Activated CD4-positive, alpha-beta T cell treated with anti-CD3 and anti-CD28 coated beads for 36 hours (primary cell): ENCODE measurements around the gene NLGN1. TPM values are rescaled to one million over a fixed set of nuclear protein-coding genes. Genes with fewer than 3 reads are reported as not detected.

Experiments
- ATAC-seq: fragments of 200-7000 bp; cut with Tn5 transposase; one replicate; pipeline ENCODE4 v1.10.0; 2021; ENCODE audit warnings: mild to moderate bottlenecking, moderate library complexity
- CTCF ChIA-PET: fragments of 350-600 bp; sonication (Branson Sonifier 250); formaldehyde crosslinking; loops from one replicate; lab custom pipeline; 2021; ENCODE audit warnings: antibody characterized with exemption; lab: Charles Lee
- POLR2A ChIA-PET: fragments of 350-600 bp; sonication (Branson Sonifier 250); formaldehyde crosslinking; loops from one replicate; lab custom pipeline; 2021; ENCODE audit warnings: antibody characterized with exemption, inconsistent platforms; lab: Charles Lee
- DNase-seq: peaks from one replicate; pipeline ENCODE4 v3.0.0-alpha.2; 2020
- H3K27ac Mint-ChIP-seq: one replicate; pipeline ENCODE4 v1.8.0; 2021; ENCODE audit warnings: mixed read lengths
- H3K27me3 Mint-ChIP-seq: one replicate; pipeline ENCODE4 v1.8.0; 2021; ENCODE audit warnings: mixed read lengths
- H3K36me3 Mint-ChIP-seq: one replicate; pipeline ENCODE4 v1.8.0; 2021; ENCODE audit warnings: low read depth, mixed read lengths
- H3K4me1 Mint-ChIP-seq: one replicate; pipeline ENCODE4 v1.8.0; 2021; ENCODE audit warnings: mixed read lengths
- H3K4me3 Mint-ChIP-seq: one replicate; pipeline ENCODE4 v1.8.0; 2021; ENCODE audit warnings: mild to moderate bottlenecking, moderate library complexity, mixed read lengths
- H3K9me3 Mint-ChIP-seq: one replicate; pipeline ENCODE4 v1.8.0; 2021; ENCODE audit warnings: low read depth, mixed read lengths
- intact Hi-C, 2 experiments: fragments of 100-400 bp; cut with DNase I in 1 of 2; cut with micrococcal nuclease in 1 of 2; formaldehyde crosslinking; loops; one replicate each; pipeline versions ENCODE4 v1.14.2 to v1.15.1; 2022 to 2024; cut with DNase I, micrococcal nuclease
- total RNA-seq, 2 experiments: library from RNA; stranded (reverse); gene quantifications; one replicate each; pipeline ENCODE4 v1.2.3, GENCODE V29; 2021

Gene NLGN1
- total RNA-seq, 2 experiments from 2014 or later: not detected

DNA sequence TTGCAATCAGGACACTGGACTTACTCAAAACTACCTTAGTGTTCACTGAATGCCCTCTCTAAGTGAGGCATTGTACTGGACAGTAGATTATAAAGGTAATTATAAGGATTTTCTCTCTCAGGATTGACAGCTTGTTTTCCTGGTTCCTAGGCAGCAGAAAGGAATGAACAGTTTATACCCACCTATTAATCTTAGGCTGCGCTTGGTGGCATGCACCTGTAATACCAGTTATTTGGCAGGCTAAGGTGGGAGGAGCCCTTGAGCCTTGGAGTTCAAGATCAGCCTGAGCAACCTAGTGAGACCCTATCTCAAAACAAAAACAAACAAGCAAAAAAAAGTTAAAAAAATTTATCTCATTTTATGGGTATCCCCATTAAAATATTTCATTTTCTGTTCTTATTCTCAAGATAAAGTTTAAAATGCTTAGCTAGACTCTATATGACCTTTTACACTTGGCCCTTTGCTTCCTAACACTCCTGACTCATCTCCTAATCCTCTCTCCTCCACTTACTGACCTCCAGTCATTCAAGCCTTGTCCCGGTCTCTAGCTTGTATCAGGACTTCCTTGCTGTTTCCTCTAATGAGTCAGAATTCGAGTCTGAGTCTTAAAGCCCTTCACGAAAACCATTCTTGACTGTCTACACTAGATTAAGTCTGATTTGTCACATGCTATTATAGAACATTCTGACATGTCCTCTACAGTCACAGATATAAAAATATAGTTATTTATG is 348.6 kb downstream of the NLGN1 start:
- ChIA-PET CTCF (no interaction called here), POLR2A (no interaction called here)
- no peaks in the 10 kb centered on the region for H3K4me1 Mint-ChIP-seq
- no peaks in the 10 kb centered on the region for H3K36me3 Mint-ChIP-seq
- ATAC-seq: no peak
- no peaks in the 10 kb centered on the region for H3K9me3 Mint-ChIP-seq
- intact Hi-C loops: no loop called here
- H3K27me3 Mint-ChIP-seq: no peaks in the 10 kb centered on the region
- no peak overlapping the region for H3K4me3 Mint-ChIP-seq
- DNase-seq: no peak
- no peak overlapping the region for H3K27ac Mint-ChIP-seq

DNA sequence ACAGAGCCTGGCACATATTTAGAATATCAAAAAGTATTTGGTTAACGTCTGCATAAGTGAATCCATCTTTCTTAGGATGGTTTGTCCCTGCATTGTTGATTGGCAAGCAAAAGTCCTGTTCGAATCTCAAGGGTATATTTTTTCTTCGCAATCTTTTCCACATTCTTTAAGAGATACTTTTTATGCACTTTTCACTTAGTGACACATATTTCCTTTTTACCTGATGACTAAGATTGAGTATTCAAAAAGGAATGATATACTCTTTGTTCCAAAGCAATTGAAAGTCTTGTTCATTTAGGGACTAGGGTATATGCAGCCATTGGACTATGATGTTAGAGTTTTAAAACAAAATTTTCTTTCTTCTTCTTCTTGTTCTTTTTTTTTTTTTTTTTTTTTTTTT is 349.9 kb downstream of the NLGN1 start:
- ChIA-PET POLR2A (no interaction called here), CTCF (no interaction called here)
- no peak for ATAC-seq
- no peaks in the 10 kb centered on the region for H3K36me3 Mint-ChIP-seq
- no peak for DNase-seq
- H3K4me3 Mint-ChIP-seq: no peak overlapping the region
- no peaks in the 10 kb centered on the region for H3K27me3 Mint-ChIP-seq
- no peaks in the 10 kb centered on the region for H3K4me1 Mint-ChIP-seq
- no peak overlapping the region for H3K27ac Mint-ChIP-seq
- intact Hi-C loops: no loop called here
- no peaks in the 10 kb centered on the region for H3K9me3 Mint-ChIP-seq

DNA sequence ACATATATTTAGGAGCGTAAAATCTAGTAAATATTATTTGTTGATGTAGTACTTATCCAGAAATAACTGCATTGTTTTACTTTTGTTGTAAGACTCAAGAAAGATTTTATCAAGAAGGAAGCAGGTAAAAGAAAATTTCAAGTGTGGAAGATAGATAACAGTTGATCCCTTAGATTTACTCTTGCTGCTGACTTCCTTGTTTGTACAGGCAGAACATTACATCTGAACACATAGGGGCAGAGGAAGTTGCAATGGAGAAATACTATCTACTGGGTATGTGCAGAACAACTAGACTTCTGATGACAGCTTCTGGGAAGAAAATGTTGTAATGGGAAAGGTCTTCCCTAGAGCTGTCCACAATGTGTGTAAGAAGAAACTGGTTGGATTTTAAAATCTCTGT is 350.6 kb downstream of the NLGN1 start:
- ChIA-PET CTCF (no interaction called here), POLR2A (no interaction called here)
- H3K27ac Mint-ChIP-seq: no peak overlapping the region
- H3K27me3 Mint-ChIP-seq: no peaks in the 10 kb centered on the region
- intact Hi-C loops: no loop called here
- H3K4me1 Mint-ChIP-seq: no peaks in the 10 kb centered on the region
- no peaks in the 10 kb centered on the region for H3K36me3 Mint-ChIP-seq
- H3K4me3 Mint-ChIP-seq: no peak overlapping the region
- H3K9me3 Mint-ChIP-seq: no peaks in the 10 kb centered on the region
- DNase-seq: no peak
- ATAC-seq: no peak

DNA sequence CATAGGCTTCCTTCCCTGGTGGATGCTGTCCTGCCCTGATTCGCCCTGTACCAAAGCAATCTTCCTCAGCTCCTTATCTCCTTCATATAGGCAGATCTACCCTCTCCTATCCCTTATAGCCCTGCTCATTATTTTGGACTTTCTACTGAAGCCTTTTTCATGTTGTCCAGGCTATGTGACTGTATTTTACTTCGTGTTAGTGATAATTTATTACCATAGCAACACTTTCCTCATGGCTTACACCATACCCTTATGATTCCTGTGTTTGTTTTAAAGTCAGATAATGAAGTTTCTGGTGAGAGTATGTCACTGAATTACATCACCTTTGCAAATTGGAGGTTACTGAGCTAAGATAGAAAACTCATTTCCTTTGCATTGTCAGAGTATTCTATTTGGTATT is 352.6 kb downstream of the NLGN1 start:
- intact Hi-C loops: no loop called here
- no peaks in the 10 kb centered on the region for H3K36me3 Mint-ChIP-seq
- no peak overlapping the region for H3K27ac Mint-ChIP-seq
- no peak overlapping the region for H3K4me3 Mint-ChIP-seq
- no peaks in the 10 kb centered on the region for H3K9me3 Mint-ChIP-seq
- POLR2A ChIA-PET: no interaction called here
- no peaks in the 10 kb centered on the region for H3K4me1 Mint-ChIP-seq
- CTCF ChIA-PET: interaction anchor here (2.2 kb wide), 1 partner anchor 9 kb away, joined by 4 read pairs; no protein-coding TSS in a partner anchor
- no peak for ATAC-seq
- DNase-seq: no peak
- no peaks in the 10 kb centered on the region for H3K27me3 Mint-ChIP-seq

DNA sequence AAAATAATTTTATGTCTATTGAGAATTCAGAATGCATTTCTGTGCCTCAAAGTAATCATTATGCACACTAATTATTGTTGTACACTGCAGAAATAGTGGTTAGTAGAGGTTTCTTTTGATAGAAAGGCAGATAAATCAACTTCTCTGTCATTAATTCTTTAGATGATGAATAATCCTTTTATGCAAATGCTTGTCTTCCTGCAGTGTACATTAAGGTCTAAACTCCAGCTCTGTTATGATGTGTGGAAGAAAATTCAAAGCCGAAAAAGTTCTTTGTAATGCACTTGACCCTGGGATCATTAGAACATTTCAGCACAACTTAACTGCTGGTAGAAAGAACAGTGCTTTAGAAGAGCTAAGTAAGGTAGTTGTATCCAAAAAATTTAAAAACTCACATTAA is 353.0 kb downstream of the NLGN1 start:
- ChIA-PET CTCF (interaction anchor here (2.2 kb wide), 1 partner anchor 8 kb away, joined by 4 read pairs; no protein-coding TSS in a partner anchor), POLR2A (no interaction called here)
- no peak for DNase-seq
- no peak overlapping the region for H3K27ac Mint-ChIP-seq
- no peaks in the 10 kb centered on the region for H3K36me3 Mint-ChIP-seq
- intact Hi-C loops: no loop called here
- H3K4me1 Mint-ChIP-seq: no peaks in the 10 kb centered on the region
- no peak overlapping the region for H3K4me3 Mint-ChIP-seq
- no peak for ATAC-seq
- H3K9me3 Mint-ChIP-seq: no peaks in the 10 kb centered on the region
- H3K27me3 Mint-ChIP-seq: no peaks in the 10 kb centered on the region

DNA sequence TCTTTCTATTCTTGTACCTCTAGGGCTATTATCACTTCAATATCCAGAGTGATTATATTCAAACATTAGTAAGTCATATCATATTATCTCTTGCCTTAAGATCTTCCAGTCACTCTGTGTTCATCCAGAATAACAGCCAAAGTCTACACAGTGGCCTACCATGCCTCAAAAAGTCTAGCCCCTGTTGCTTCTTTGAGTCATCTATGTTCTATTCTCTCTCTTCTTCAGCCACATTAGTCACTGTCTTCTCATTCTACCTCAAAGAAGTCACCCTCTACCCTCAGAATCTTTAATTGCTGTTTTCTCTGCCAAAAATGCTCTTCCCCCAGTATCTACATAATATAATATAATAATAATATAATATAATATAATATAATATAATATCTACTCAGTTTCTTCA is 356.0 kb downstream of the NLGN1 start:
- POLR2A ChIA-PET: no interaction called here
- H3K4me3 Mint-ChIP-seq: no peak overlapping the region
- ATAC-seq: no peak
- H3K36me3 Mint-ChIP-seq: no peaks in the 10 kb centered on the region
- no peak overlapping the region for H3K27ac Mint-ChIP-seq
- intact Hi-C loops: no loop called here
- H3K4me1 Mint-ChIP-seq: no peaks in the 10 kb centered on the region
- CTCF ChIA-PET: no interaction called here
- no peak for DNase-seq
- no peaks in the 10 kb centered on the region for H3K9me3 Mint-ChIP-seq
- H3K27me3 Mint-ChIP-seq: no peaks in the 10 kb centered on the region

DNA sequence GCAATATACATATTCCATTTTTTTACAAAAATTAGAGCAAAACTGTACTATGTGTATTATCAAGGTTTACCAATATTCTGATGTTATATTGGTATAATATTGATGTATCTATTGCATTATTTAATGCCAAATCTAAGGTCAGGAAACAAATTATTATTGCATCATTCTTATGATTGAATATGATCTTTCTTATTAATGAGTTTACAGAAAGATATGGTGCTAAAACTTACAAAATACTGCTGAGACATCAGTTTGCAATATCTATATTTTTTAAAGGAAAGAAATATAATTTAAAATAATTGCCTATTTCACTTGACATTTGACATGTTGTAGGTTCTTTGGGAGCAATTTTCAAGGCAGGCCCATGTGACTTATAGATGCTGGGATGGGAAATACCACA is 357.6 kb downstream of the NLGN1 start:
- POLR2A ChIA-PET: no interaction called here
- CTCF ChIA-PET: no interaction called here
- intact Hi-C loops: no loop called here

DNA sequence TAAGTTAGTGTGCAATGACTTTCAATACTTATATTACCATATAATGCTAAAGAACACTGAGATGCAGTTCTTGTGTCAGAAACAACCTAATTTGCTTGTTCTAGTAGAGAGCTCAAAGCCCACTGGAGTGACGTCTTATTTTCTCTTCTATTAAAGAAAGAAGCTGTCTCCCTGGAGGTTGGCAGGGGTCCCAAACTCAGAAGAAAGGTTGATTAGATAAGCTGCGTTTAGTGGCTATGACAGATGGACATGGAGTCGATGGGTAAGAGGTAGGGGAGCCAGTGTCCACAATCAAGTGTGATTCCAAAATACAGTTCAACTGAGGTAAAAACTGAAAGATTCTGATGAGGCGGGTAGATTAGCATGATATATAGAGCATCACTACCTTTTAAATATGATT is 363.6 kb downstream of the NLGN1 start:
- Mint-ChIP-seq H3K4me3 (no peak overlapping the region), H3K36me3 (no peaks in the 10 kb centered on the region), H3K27me3 (no peaks in the 10 kb centered on the region), H3K4me1 (no peaks in the 10 kb centered on the region), H3K9me3 (no peaks in the 10 kb centered on the region), H3K27ac (no peak overlapping the region)
- CTCF ChIA-PET: interaction anchor here (0.8 to 1.1 kb wide), 2 partner anchors 9 to 12 kb away, joined by 3 to 4 read pairs; no protein-coding TSS in a partner anchor
- POLR2A ChIA-PET: no interaction called here
- DNase-seq (no peak), ATAC-seq (no peak)
- intact Hi-C loops: no loop called here

More for the DNA sequence above, 357.6 kb downstream of the NLGN1 start:
- no peaks in the 10 kb centered on the region for H3K4me1 Mint-ChIP-seq
- H3K4me3 Mint-ChIP-seq: no peak overlapping the region
- H3K9me3 Mint-ChIP-seq: no peaks in the 10 kb centered on the region
- no peak for DNase-seq
- H3K27me3 Mint-ChIP-seq: no peaks in the 10 kb centered on the region
- no peaks in the 10 kb centered on the region for H3K36me3 Mint-ChIP-seq
- no peak for ATAC-seq
- H3K27ac Mint-ChIP-seq: no peak overlapping the region

DNA sequence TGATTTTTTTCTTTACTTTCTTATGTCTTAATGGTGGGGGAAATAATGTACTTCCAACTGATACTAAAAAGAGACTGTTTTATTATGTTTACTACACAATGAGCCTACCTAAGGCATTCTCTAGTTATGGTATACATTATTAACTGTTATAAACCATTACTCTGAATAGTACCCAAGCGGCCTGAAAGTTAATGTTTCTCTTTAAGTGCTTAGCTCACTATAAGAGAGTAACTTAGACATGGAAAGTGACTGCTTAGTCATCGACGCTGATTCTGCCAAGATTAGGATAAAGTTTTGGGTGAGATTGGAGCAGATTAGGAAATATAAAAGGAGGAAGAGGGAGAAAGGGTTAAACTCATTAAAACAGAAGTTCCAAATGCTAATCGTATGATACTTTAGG is 365.0 kb downstream of the NLGN1 start:
- H3K4me3 Mint-ChIP-seq: no peak overlapping the region
- intact Hi-C loops: no loop called here
- no peak overlapping the region for H3K27ac Mint-ChIP-seq
- ChIA-PET CTCF (no interaction called here), POLR2A (no interaction called here)
- no peak for ATAC-seq
- no peaks in the 10 kb centered on the region for H3K4me1 Mint-ChIP-seq
- no peak for DNase-seq
- H3K36me3 Mint-ChIP-seq: no peaks in the 10 kb centered on the region
- H3K9me3 Mint-ChIP-seq: no peaks in the 10 kb centered on the region
- H3K27me3 Mint-ChIP-seq: no peaks in the 10 kb centered on the region

DNA sequence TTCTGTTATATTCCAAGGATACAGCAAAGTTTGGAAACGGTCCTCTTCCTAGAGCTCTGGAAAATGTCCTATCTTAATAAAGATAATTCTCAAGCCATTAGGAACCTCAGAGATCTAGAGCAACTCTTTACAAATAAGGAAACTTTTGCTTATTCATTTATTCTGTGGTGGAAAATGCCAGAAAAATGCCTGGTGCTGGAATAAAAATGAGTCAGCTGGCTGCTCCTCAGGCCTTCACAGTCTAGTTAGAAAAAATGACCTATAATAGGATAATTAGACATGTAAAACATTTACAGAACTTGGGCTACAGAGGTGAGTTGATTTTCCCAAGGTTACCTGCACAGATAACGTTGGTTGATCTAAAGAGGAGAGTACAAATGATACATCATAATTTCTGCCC is 372.5 kb downstream of the NLGN1 start:
- no peak for ATAC-seq
- POLR2A ChIA-PET: no interaction called here

DNA sequence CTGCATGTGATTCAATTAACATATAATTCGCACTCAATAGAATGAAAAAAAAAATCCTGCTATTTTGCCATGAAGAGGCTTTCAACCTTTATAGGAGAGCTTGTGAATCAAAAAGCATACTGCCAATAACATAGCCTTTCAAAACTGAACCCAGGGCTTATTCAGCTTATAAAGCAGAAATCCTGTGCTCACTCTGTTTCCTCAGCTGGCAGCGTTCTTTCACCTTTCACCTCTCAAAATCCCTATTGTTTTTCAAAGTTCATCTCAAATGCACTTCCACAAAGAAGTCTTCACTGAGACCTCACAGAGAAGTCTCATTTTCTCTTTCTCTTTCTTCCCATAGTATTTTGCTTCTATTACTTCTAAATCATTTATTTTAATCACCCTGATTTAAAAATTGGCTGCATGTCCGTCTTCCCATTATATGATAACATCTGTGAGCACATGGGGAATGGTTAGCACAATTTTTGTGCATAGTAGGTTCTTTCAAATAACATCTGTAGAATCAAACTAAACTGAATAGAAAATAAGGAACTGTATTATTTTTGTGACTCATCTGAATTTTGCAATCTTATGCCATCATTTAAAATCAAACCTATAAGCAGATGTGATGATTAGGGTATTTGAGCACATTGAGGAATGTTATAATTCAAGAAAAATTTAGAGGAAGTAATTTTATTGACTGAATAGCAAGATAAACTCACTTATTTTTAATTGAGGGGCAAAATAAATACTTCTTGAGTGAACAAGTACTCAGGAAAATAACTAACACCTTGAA is 373.4 kb downstream of the NLGN1 start:
- ATAC-seq (no peak), DNase-seq (no peak)
- ChIA-PET CTCF (no interaction called here), POLR2A (no interaction called here)
- intact Hi-C loops: no loop called here
- H3K9me3 Mint-ChIP-seq: no peaks in the 10 kb centered on the region
- no peaks in the 10 kb centered on the region for H3K27me3 Mint-ChIP-seq
- no peak overlapping the region for H3K4me3 Mint-ChIP-seq
- H3K4me1 Mint-ChIP-seq: no peaks in the 10 kb centered on the region
- no peak overlapping the region for H3K27ac Mint-ChIP-seq
- no peaks in the 10 kb centered on the region for H3K36me3 Mint-ChIP-seq

More for the DNA sequence above, 372.5 kb downstream of the NLGN1 start:
- no peaks in the 10 kb centered on the region for H3K27me3 Mint-ChIP-seq
- no peaks in the 10 kb centered on the region for H3K9me3 Mint-ChIP-seq
- CTCF ChIA-PET: interaction anchor here (1.3 kb wide), 1 partner anchor 9 kb away, joined by 4 read pairs; no protein-coding TSS in a partner anchor
- no peak overlapping the region for H3K4me3 Mint-ChIP-seq
- DNase-seq: no peak
- H3K27ac Mint-ChIP-seq: no peak overlapping the region
- no peaks in the 10 kb centered on the region for H3K4me1 Mint-ChIP-seq
- no peaks in the 10 kb centered on the region for H3K36me3 Mint-ChIP-seq
- intact Hi-C loops: no loop called here

DNA sequence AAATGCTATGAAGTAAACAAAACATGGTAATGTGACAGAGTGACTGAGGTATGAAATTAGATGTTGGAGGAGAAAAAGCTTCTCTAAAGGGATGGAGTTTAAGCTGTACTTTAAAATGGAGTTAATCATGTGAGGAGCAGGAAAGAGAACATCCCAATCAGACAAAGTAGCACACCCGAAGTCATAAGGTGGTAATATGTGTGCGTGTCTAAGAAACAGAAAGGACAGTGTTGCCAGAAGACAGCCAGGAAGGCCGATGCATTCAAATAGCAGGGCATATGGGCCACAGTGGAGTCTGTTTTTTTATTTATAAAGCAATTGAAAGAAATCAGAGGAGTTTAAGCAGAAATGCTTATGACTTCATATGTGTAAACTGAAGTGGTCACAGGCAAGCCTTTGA is 376.3 kb downstream of the NLGN1 start:
- DNase-seq (no peak), ATAC-seq (no peak)
- no peak overlapping the region for H3K4me3 Mint-ChIP-seq
- POLR2A ChIA-PET: no interaction called here
- H3K36me3 Mint-ChIP-seq: no peaks in the 10 kb centered on the region
- CTCF ChIA-PET: no interaction called here
- H3K4me1 Mint-ChIP-seq: no peaks in the 10 kb centered on the region
- no peak overlapping the region for H3K27ac Mint-ChIP-seq
- intact Hi-C loops: no loop called here
- H3K9me3 Mint-ChIP-seq: no peaks in the 10 kb centered on the region
- no peaks in the 10 kb centered on the region for H3K27me3 Mint-ChIP-seq
